Epithelial cell of prostate (primary cell): Measurements from ENCODE around the gene FAM13A.

Experiments
- DNase-seq: peaks from one replicate; pipeline ENCODE4 v3.0.0-alpha.2; 2011; ENCODE audit warnings: low read depth, low spot score
- H3K27ac ChIP-seq: fragments of 450-650 bp; 2 replicates; pipeline ENCODE4 v1.5.1; 2017; ENCODE audit warnings: mild to moderate bottlenecking

Gene FAM13A

DNA sequence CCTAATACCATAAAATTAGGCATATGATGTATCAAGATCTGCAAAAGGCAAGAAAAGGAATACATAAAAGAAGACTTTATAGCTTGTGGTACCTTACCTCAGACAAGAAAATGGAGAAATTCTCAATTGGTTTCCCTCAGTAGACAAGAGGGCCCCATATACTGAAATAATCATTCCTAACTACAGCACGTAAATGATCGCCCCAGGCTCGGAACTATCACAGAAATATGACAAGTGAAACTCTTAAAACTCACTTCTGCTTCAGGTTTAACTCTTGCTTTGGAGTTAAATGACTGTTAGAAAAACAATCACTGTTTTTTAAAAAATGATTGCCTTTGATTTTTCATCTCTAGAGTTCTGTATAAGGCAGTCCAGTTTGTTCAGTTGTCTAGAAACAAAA is 320.7 kb downstream of the FAM13A start:
- no peak overlapping the region for H3K27ac ChIP-seq
- DNase-seq: no peak

DNA sequence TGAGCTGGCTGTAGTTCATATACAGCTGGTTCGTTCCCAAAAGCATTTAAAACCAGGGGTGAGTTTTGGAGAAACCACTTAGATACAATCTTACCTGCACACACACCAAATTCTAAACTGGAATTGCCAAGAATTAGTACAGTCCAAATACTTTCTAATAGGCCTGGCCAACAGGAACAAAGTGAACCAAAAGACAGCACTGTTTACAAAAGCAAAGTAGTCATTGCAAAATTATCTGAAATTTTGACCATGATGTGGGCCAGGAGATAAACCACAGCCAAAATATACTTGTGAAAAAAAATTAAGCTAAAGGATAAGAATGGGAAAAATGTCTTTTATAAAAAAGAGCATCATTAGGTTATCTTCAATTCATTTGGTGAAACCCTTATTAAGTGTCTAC is 321.4 kb downstream of the FAM13A start:
- no peak for DNase-seq
- no peak overlapping the region for H3K27ac ChIP-seq

DNA sequence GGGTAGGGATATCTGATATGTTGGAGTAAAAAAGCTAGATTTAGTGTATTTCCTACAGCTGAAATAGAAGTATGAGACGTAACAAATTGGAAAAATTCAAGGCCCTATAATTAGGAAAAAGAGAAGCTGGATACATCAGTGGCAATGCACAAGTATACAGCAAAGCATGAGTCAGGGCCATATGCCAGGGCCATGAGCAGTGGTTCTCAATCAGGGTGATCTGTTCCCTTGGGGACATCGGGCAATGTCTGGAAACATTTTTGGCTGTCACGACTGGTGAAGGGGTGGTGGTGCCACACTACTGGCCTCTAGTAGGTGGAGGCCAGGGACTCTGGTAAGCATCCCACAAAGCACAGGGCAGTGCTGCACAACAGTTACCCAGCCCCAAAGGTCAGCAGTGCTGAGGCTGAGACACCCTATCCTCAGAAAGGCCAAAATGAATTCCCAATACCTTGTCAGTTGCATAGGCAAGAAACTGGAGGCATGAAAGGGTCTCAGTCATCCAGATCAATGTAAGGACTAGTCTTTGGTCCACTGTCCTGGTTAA is 322.5 kb downstream of the FAM13A start:
- H3K27ac ChIP-seq: no peak overlapping the region

DNA sequence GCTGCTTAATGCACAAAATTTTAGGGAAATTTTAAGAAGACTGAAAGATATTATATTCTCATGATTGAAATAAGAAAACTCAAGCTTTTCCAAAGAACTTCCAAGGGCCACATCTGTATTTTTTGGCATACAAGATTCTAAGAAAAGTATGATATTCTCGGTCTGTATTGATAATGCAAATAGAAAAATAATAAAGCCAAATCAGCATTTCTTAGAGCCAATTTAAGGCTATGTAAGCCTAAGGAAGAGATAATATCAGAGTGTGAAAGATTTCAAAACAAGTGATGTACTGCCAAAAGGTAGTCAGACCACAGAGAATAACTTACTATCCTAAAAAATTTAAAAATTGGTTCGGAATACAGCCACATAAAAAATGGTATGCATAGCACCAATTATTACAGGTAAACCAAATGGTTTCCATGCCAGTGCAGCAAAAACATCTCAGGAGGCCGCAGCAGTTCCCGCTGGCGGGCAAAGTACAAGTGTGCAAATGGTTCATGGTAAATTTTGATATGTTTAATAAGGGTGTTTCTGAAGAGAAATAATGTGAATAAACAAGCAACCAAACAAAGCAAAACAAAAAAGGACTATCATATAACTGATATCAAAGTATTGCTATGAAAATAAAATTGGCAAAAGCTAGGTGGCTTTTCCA is 324.1 kb downstream of the FAM13A start:
- no peak overlapping the region for H3K27ac ChIP-seq
- no peak for DNase-seq

More for the DNA sequence above, 322.5 kb downstream of the FAM13A start:
- DNase-seq: no peak

DNA sequence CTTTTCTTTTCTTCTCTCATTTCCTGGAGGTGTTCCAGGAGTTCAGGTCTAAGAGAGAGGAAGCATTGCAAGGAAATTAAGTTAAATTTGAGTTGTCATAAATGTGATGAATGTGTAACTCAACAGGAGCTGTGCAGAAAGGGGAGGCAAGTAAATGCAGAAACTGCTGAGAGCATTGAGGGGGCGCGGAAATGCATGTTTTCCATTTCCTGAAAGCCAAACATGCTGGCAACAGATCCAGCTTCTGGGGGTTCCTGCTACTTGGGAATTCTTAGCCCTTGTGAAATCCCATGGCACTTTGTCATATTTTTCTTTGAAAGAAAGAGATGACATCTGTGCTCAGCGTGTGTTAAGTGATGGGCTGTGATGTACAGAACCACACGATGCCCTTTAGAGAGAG is 325.6 kb downstream of the FAM13A start:
- no peak overlapping the region for H3K27ac ChIP-seq
- DNase-seq: no peak

DNA sequence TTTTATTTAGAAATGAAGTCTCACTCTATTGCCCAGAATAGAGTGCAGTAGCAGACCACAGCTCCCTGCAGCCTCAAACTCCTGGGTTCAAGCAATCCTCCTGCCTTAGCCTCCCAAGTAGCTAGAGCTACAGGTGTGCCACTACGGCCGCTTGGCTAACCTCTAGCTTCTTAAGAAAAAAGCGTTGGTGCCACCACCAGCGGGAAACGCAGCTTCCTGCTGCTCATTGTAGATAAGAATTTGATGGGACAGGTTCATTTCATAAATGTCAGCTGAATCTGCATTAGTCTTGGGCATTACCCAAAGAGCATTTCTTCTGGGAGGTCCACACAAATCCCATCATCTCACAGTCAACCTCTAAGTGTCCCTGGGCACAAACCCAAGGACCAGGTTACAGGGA is 326.2 kb downstream of the FAM13A start:
- DNase-seq: no peak
- no peak overlapping the region for H3K27ac ChIP-seq

DNA sequence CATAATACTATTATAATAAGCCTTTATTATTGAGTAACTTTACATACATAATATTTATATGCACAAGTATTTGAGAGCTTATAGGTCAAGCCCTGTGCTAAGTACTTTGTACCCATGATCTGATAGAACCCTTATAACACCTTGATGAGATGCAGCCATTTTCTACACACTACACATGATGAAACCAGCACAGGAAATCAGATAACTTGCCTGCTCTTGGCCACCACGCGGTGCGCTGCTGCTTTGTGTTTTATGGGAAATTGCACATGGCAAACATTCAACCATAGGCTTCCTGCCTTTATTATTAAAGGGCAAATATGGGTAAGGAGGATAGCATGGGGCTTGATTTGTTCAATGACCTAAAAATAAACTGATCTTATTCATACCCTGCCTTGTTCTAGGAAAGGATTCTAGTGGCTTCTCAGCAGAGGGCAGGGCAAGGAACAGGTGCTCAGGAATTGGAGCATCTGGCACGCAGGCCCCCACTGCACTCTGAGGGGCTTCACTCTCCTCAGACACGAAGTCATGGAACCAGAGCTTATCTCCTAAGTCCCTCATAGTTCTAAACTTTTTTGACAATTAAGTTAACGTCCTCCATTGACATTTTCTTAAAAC is 327.7 kb downstream of the FAM13A start:
- no peak for DNase-seq
- H3K27ac ChIP-seq: no peak overlapping the region

DNA sequence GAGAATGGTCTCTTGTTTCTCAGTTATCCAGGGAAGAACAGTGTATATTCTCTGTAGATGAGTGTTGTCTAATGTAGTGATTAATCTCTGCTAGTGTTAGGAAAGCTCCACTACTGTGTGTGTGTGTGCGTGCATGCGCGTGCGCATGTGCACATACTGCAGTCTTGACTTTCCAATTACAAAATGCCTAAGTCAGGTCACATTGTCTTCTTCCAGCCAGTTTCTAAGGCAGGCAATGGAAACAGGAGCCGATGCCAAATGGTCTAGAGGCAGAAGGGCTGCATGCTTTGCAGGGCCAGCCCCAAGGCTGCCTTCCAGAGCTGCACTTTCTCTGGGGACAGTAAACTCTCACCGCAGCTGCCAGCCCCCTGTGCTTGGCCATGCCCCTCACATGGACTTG is 328.8 kb downstream of the FAM13A start:
- no peak overlapping the region for H3K27ac ChIP-seq
- DNase-seq: no peak

DNA sequence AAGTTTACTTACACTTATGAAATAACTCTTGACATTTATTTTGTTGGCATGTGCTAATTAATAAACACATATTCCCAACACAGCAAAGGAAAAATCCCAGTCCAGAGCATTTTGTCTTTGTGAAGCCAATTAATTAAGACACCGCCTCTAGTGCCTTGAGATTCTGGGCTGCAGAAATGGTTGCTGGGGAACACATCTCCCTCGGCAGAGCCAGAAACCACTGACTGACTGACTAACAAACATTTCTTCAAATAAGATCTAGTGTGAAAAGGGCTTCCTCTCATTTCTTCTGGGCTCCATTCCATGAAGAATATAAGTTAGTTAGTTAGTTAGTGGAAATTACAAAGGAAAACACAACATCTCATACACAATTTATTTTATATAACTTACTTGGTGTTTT is 331.0 kb downstream of the FAM13A start:
- H3K27ac ChIP-seq: no peak overlapping the region
- no peak for DNase-seq

DNA sequence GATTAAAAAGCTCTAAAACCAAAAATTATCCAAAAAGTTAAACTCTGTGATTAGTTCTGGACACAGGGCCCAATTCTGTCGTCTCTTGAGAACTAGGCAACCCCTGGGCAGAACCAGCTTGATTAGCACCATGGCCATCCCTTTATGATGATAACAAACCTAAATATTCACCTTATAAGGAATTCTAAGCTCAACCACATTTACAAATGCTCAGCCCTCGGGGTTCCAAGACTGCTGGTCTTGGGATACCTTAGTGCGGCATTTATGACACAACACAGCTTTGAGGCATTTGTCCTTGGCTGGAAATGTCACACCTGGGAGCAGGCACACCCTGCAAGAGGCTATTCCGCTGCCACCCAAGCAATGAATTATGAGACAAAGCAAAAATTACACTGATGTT is 331.8 kb downstream of the FAM13A start:
- DNase-seq: no peak
- H3K27ac ChIP-seq: no peak overlapping the region

DNA sequence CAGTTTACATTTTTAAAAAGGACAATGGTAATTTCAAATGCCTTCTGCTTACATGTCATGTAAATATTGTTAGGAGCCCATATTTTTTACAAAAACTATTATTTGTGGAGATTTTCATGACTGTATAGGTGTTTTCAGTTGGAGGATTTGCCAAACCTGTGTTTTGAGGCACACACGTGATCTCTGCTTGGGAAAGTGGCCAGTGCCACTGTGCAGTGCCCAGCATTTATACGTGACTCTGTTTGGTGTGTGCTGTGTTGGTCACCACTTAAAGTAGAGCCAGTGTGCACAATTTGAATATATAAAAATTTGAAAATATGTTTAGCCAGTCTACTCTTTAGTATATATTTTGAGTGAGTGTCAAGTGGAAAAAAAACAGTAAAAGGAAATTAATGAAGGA is 332.6 kb downstream of the FAM13A start:
- H3K27ac ChIP-seq: no peak overlapping the region
- no peak for DNase-seq

DNA sequence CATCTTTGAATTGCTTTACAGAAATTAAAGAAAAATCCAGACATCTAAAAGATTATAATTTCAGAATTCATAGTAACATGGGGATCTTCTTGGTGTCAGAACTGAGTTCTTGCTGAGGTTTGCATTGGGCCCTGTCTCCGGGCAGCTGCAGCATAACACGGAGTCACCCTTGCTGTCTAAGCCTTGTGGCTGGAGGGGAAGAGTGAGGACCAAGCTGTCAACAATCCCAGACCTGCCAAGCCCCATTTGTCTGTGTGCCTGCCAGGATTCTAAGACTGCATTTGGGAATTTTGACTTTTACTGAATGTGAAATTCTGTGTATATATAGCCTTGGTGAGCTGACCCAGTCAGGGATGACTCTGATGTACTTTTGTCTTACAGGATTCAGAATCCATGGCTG is 334.2 kb downstream of the FAM13A start:
- DNase-seq: no peak
- no peak overlapping the region for H3K27ac ChIP-seq

DNA sequence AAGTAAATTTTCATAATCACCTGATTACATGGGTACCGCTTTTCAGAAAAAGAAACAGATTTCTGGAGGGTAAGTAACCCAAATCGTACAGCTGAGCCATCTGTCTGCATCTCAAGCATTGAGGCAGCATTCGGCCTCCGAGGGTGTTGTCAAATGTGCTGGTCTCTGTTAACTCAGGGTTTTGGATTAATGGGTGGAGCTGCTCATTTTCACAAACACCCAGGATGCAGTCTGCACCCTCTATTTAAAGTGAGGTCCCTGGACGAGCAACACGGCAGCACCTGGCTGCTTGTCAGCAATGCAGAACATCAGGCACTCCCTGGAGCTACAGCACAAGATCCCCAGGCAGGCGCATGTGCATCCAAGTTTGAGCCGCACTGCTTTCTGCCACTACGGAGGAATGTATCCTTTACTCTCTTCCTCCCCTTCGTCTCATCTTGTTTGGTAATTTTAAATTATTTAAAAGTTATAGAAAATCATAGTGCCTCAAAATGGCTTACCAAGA is 334.7 kb downstream of the FAM13A start:
- DNase-seq: no peak
- no peak overlapping the region for H3K27ac ChIP-seq

DNA sequence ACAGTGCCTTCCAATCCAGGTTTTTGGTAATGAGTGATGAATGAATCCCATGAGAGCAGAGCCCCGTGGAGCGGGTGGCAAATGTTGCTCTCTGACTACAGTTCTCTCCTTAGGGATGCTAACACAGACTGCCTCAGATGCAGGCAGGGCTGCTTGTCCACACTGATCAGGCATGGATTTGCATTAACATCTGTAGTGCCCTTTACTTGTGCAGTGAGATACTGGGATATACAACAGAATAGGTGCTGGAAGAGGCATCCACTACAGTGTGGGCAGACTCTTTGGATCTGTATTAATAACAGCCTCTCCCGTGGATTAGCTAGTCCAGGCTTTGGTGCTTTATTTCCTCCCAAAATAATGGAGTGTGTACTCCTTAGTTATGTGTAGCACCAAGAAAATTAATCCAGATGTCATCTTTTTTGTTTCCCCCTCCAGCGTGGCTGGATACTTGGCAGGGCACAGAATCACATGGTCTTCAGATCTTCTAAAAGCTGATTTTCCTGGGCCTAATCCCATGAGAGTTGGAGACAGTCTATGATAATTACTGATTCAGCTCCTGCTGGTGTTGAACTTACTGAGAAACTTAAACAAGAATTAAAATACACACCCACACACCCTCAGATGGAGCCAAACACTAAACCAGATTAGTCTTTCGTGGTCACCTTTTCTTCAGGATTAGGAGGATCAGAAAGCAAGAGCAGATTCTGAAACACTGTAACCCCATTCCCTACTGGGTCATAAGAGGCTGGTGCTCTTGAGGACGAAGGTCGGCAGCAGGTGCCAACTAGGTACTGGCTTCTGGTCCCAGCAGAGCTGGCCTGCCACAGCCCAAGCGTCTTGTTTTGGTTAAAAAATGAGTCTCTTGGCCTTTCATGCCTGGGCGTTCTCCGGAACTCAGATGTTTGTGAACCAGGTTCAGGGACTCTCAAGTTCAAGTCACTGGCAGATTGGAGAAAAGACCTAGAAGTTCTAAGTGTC is 336.2 kb downstream of the FAM13A start:
- H3K27ac ChIP-seq: no peak overlapping the region
- DNase-seq: no peak

DNA sequence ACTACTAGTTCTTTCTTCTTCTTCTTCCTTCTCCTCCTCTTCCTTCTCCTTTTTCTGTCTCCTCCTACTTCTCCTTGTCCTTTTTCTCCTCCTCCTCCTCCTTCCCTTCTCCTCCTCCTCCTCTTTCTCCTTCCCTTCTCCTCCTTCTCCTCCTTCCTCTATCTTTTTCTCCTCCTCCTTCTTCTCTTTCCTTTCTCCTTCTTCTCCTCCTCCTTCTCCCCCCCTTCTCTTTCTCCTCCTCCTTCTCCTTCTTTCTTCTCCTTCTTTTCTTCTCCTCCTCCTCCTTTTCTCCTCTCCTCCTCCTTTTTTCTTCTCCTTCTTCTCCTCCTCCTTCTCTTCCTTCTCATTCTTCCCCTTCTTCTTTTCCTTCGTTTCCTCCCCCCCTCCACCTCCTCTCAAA is 337.6 kb downstream of the FAM13A start:
- DNase-seq: no peak
- H3K27ac ChIP-seq: no peak overlapping the region

DNA sequence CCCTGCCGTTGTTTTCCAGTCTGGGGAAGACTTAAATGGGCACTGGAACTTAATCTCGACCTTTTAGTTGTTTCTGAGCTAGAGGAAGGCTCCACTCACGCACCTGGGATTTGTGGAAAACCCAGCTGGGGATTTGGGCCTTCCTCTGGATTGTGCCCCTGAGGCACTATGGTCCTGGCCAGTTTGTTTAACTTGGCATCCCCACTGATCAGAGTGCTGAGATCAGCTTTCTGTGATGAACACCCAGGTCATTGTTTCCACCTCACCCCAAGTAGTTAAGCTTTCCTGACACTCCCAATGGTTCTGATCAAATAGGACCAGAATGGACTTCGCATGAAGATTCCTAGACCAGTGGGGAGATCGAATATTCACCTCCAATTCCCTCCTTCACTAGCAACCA is 338.9 kb downstream of the FAM13A start:
- DNase-seq: no peak
- no peak overlapping the region for H3K27ac ChIP-seq

DNA sequence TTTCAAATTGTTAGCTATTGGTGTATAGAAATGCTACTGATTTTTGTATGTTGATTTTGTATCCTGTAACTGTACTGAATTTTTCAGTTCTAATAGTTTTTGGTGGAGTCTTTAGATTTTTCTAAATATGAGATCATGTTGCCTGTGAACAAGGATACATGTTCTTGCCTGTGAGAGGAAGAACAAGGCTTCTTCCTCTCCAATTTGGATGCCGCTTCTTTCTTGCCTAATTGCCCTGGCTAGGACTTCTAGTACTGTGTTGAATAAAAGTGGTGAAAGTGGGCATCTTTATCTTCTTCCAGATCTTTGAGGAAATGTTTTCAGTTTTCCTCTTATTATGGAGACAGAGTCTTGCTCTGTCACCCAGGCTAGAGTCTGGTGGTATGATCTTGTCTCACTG is 343.2 kb downstream of the FAM13A start:
- DNase-seq: no peak

DNA sequence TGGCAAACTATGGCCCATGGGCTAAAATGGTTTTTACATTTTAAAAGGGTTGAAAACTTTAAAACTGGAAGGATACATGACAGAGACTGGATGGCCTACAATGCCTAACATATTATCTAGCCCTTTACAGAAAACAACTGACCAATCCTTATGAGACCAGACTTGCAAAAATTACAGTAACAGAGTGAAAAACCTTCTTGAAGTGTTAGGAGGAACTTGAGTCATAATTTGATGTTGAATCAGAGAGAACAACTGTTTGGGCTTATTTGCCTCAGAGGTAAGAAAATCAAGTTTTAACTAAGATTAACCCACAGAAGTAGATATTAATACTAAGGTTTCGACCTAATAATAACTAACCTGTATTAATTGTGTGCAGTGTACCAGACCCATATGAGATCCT is 347.0 kb downstream of the FAM13A start:
- no peak for DNase-seq
- no peak overlapping the region for H3K27ac ChIP-seq

More for the DNA sequence above, 343.2 kb downstream of the FAM13A start:
- no peak overlapping the region for H3K27ac ChIP-seq

DNA sequence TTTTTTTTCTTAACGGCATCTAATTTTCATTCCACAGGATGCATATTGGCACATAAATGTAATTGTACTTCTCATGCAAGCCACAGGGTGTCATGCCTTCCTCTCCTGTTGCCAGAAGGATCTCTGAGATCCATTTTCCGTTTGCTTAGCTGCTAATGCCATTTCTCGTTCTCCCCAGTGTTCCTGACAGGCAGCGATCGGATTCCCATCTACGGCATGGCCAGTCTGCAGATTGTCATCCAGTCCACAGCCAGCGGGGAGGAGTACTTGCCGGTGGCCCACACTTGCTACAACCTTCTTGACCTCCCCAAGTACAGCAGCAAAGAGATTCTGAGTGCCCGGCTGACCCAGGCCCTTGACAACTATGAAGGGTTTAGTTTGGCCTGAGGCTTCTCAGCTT is 350.4 kb downstream of the FAM13A start:
- DNase-seq: no peak
- no peak overlapping the region for H3K27ac ChIP-seq

DNA sequence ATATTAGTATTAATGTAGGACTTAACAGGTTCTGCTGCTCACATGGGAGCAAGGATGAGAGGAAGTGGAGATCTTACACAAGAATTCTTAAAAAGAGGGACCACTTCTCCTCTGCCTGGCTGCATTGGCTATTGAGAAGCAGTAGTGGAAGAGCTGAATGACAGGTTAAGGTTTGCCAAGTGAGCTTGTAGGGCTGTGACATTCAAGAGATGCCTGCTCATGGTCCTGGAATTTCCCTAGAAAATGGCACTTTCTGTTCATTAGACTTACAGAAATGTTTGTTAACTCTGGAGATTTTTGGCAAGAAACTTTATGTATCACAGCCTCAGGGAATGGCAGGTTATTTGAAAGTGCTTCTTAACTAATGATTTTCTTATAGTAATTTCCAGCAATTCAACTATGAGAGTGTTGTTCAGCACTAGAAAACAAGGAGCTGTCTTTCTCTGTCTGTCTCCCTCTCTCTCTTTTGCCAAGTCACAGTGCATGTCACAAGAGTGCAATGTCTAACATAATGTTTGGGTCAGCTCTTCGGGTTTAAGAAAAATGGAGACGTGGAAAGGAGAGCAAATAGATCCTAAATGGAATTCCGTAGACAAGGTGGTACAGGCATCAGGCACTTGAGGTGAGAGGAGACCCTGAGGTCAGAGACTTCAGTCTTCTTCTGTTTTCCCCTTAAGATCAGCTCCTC is 351.0 kb downstream of the FAM13A start:
- no peak overlapping the region for H3K27ac ChIP-seq
- DNase-seq: no peak
